Right lobe of liver (tissue), 6 donors: ENCODE measurements around the gene HSPA1A. TPM values are rescaled to one million over a fixed set of nuclear protein-coding genes. Genes with fewer than 3 reads are reported as not detected.
A peak's percentile ranks its signal among the peaks of the same experiment; 100 is the strongest.

Source experiments
- ATAC-seq, 4 donors: fragments of 200-7000 bp; cut with Tn5 transposase; one replicate each; pipeline ENCODE4 v1.9.1; 2020; ENCODE audit warnings: mild to moderate bottlenecking in 4 of 4, moderate library complexity in 4 of 4
- DNase-seq, 3 donors: peaks; one replicate each; pipeline ENCODE4 v3.0.0-alpha.2; 2020
- H3K27ac ChIP-seq, 3 donors: fragments of 200-600 bp; one replicate each; pipeline ENCODE4 v1.8.0; 2022
- H3K27me3 ChIP-seq, 2 donors: fragments of 200-600 bp; one replicate each; pipeline ENCODE4 v1.8.0; 2022
- H3K36me3 ChIP-seq, 4 donors: fragments of 200-600 bp; sonication (generic) in 1 of 4; one replicate each; pipeline versions ENCODE4 v1.5.1 to v1.8.0; 2017 to 2022; ENCODE audit warnings: control low read depth in 1 of 4
- H3K4me1 ChIP-seq, 4 donors: fragments of 200-600 bp; sonication (generic) in 1 of 4; one replicate each; pipeline versions ENCODE4 v1.5.1 to v1.8.0; 2017 to 2022; ENCODE audit warnings: control low read depth in 1 of 4
- H3K4me3 ChIP-seq, 3 donors: fragments of 200-600 bp; one replicate each; pipeline ENCODE4 v1.8.0; 2022
- H3K9me3 ChIP-seq, 4 donors: fragments of 200-600 bp; sonication (generic) in 1 of 4; one replicate each; pipeline versions ENCODE4 v1.5.1 to v1.8.0; 2017 to 2022; ENCODE audit warnings: control low read depth in 1 of 4
- POLR2A ChIP-seq: fragments of 450-650 bp; IDR thresholded peaks from one replicate; pipeline ENCODE4 v1.6.1; 2017; ENCODE audit warnings: antibody characterized with exemption, mild to moderate bottlenecking
- WGBS: methylation state at CpG from one replicate; pipeline ENCODE4 v1.1.6; 2018; ENCODE audit warnings: low coverage, low lambda C conversion rate; ENCODE audit not compliant: insufficient coverage; ENCODE audit errors: missing lambda C conversion rate; 5-methylcytosine and 5-hydroxymethylcytosine counted together
- intact Hi-C, 2 donors: fragments of 100-400 bp; cut with DNase I; formaldehyde crosslinking; loops; one replicate each; pipeline versions ENCODE4 v1.11.2 to v1.14.1; 2022
- total RNA-seq, 6 experiments: library from RNA; depleted of rRNA in 2 of 6; stranded (reverse); fragments of >200 nt in 2 of 6; fragmentation: NEBNext Ultra II Directional in 3 of 6; extraction: Animal tissue kit (Norgen Biotek cat#: 25700) in 3 of 6; gene quantifications; one replicate each; pipeline versions ENCODE4 v1.1.0 to v1.2.4, GENCODE V29; 2016 to 2023
- TF ChIP-seq, protein P1 (sequence below), 4 donors: fragments of 200-600 bp in 3 of 4; fragments of 450-650 bp in 1 of 4; IDR thresholded peaks; one replicate each; pipeline versions ENCODE4 v1.5.1 to v1.8.0; 2016 to 2022; ENCODE audit warnings: antibody characterized with exemption in 4 of 4, mild to moderate bottlenecking in 2 of 4
- donor health status: DM: no; HTN: yes; CAD: no.
- donor health status: DM: no; HTN: no; CAD: no.
- donor health status: DM: no; HTN: no; CAD: no.
- donor health status: DM: no; HTN: yes; CAD: no.
- donor health status: DM: no; HTN: yes; CAD: no.

The HSPA1A gene
- total RNA-seq, 6 experiments from 2014 or later: 73.2 to 442 (median 80.2) TPM

DNA sequence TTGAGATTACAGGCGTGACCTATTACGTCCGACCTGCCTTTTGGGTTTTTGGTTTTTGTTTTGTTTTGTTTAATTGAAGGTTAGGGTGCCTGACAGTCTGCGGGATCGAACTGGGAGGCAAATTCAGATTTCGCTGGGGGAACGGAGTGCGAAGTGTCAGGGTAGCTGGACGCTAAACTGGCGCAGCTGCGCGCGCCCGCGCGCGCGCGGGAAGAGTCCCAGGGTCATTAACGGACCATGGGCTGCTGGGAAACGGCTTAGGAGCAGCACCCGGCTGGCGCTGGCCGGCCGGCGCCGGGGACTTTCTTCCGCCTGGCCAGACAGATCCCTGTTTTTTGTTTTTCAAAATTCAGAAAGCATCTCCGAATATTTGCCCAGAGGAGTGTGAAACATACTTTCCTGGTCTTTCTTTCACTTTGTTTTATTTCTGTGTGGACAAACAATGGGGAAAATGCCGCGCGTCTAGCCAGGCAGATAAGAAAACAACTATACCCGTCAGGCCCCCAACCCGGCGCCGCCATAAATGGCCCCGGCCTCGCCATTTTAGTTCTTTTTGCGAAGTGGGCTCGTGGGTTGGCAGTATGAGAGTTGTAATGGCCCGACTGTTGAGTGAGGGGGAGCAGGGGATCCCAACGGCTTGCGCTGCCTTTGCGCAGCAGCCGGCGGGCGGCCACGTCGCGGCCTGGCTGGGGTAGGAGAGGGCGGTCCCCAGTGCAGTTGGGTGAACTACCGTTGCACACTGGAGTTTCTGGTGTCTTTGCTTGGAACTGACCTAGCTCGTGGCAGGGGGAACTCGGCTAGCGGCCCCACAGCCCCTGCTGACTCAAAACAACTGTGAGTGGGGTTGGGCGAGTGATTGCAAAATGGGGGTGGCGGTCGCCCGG, 19.3 kb downstream of the HSPA1A start:
- WGBS: under 1% methylated on average over 54 of the region's 59 CpGs
- Histone ChIP-seq H3K27me3 (no peaks in the 10 kb centered on the region), H3K36me3 (peaks cover 5 to 26% (median 17%) of the 10 kb centered on the region in 4 donors), H3K9me3 (no peaks in the 10 kb centered on the region), H3K27ac (peak overlapping the region; percentile 93 to 96 (median 94)), H3K4me3 (peak overlapping the region; percentile 81 to 89 (median 87)), H3K4me1 (peaks cover 0 to 41% (median 13%) of the 10 kb centered on the region in 4 donors)
- intact Hi-C loops: loop anchor here (10.0 kb wide), 1 partner anchor 60 kb away; the partner anchor contains the start of gene VWA7 (in 2 of the 2)
- DNase-seq: peak; percentile 89 to 93 (median 92)
- ATAC-seq: peak; percentile 43 to 88 (median 66)
- TF ChIP-seq, protein P1, sequence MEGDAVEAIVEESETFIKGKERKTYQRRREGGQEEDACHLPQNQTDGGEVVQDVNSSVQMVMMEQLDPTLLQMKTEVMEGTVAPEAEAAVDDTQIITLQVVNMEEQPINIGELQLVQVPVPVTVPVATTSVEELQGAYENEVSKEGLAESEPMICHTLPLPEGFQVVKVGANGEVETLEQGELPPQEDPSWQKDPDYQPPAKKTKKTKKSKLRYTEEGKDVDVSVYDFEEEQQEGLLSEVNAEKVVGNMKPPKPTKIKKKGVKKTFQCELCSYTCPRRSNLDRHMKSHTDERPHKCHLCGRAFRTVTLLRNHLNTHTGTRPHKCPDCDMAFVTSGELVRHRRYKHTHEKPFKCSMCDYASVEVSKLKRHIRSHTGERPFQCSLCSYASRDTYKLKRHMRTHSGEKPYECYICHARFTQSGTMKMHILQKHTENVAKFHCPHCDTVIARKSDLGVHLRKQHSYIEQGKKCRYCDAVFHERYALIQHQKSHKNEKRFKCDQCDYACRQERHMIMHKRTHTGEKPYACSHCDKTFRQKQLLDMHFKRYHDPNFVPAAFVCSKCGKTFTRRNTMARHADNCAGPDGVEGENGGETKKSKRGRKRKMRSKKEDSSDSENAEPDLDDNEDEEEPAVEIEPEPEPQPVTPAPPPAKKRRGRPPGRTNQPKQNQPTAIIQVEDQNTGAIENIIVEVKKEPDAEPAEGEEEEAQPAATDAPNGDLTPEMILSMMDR (IDR thresholded peaks at IDR 0.05): no peak
- peak; percentile 71 for TF ChIP-seq POLR2A

DNA sequence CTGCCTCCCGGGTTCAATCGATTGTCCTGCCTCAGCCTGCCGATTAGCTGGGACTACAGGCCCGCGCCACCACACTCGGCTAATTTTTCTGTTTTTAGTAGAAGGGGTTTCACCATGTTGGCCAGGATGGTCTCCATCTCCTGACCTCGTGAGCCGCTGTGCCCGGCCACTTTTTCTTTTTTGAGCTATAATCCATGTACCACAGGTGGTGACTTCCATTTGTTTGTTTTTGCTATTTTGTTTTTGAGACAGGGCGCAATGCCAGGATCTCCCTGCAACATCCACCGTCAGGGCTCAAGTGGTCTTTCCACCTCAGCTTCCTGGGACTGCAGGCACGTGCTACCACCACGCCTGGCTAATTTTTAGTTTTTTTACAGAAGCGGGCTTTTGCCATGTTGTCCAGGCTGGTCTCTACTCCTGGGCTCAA, 20.7 kb downstream of the HSPA1A start:
- peak overlapping the region; percentile 93 to 96 (median 94) for H3K27ac ChIP-seq
- no peak for TF ChIP-seq POLR2A
- TF ChIP-seq, protein P1 (IDR thresholded peaks at IDR 0.05): no peak

DNA sequence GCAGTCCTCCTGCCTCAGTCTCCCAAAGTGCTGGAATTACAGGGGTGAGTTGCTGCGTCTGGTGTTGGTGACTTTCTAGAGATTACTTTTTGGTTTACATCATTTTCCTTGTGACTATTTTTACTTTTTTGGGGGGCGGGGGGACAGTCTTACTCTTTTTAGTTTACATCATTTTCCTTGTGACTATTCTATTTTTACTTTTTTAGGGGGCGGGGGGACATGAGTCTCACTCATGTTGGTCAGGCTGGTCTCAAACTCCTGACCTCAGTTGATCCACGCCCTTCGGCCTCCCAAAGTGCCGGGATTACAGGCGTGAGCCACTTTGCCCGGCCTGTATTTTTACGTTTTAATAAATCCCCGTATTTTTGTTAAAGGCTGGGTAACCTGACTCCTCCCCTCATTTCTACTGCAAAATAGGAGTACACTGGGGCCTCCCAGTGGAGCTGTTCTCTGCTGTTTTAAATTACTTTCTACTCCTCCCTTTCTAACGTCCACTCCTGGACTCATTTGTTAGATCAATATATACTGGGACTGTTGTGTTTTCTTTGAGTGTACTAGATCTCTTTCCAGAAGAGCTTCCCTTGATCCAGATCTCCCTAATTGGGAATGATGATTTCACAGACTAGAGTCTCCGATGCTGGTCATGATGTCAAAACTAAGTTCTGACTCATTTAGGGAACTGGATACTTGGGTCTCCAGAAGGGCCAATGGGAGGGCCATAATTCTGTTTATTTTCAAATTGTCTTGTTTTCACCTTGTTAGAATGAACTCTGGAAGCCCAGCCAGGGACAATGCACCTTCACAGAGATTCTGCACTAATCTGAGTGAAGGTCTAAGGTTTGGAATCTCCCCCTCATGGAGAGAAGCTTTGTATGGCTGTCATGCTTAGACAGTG, 21.4 kb downstream of the HSPA1A start:
- Histone ChIP-seq H3K4me1 (peaks cover 0 to 33% (median 13%) of the 10 kb centered on the region in 4 donors), H3K27ac (peak overlapping the region; percentile 93 to 96 (median 94)), H3K9me3 (no peaks in the 10 kb centered on the region), H3K27me3 (no peaks in the 10 kb centered on the region), H3K36me3 (peaks cover 11 to 41% (median 24%) of the 10 kb centered on the region in 4 donors), H3K4me3 (peak overlapping the region; percentile 81 to 89 (median 87))
- TF ChIP-seq, protein P1 (IDR thresholded peaks at IDR 0.05): peak in 1 of 4 donors; percentile 17
- TF ChIP-seq POLR2A: no peak
- ATAC-seq: no peak
- intact Hi-C loops: loop anchor here (10.0 kb wide), 1 partner anchor 62 kb away; the partner anchor contains the start of gene VWA7 (in 2 of the 2)
- 23% methylated on average over 12 of the region's 12 CpGs for WGBS
- no peak for DNase-seq

More for the DNA sequence above, 20.7 kb downstream of the HSPA1A start:
- peaks cover 11 to 40% (median 26%) of the 10 kb centered on the region in 4 donors for H3K36me3 ChIP-seq
- 31% methylated on average over 12 of the region's 14 CpGs for WGBS
- peaks cover 0 to 40% (median 13%) of the 10 kb centered on the region in 4 donors for H3K4me1 ChIP-seq
- DNase-seq: no peak
- H3K27me3 ChIP-seq: no peaks in the 10 kb centered on the region
- no peaks in the 10 kb centered on the region for H3K9me3 ChIP-seq
- intact Hi-C loops: loop anchor here (10.0 kb wide), 1 partner anchor 61 kb away; the partner anchor contains the start of gene VWA7 (in 2 of the 2)
- peak overlapping the region; percentile 81 to 89 (median 87) for H3K4me3 ChIP-seq
- ATAC-seq: no peak
